Measurements from ENCODE around the gene ZP2. TPM values are rescaled to one million over a fixed set of nuclear protein-coding genes. Genes with fewer than 3 reads are reported as not detected.

Gene ZP2
- not detected in 2 replicates for total RNA-seq

DNA sequence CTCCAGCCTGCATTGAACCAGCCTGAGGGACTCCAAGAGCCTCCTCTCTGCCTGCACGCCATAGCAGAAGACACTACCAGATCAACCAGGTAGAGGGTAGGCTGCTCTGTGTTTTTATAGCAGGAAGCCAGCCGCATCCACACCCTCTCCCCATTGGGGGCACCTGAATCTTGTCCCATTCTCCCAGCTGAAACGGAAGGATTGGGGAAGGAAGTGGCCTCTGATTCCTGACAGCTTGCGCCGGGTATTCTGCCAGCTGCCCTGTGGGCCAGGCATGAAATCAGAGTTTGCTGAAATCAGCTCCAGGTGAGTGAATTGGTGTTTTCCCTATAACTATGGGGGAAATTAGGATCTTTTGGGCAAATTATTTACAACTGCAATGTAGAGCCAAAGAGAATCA is at the start of gene ZP2:
TSS of gene ZP2 (minus strand) at position 89 of the 400 bp plus-strand sequence. CDS start at position 62, 27 bp downstream.

DNA sequence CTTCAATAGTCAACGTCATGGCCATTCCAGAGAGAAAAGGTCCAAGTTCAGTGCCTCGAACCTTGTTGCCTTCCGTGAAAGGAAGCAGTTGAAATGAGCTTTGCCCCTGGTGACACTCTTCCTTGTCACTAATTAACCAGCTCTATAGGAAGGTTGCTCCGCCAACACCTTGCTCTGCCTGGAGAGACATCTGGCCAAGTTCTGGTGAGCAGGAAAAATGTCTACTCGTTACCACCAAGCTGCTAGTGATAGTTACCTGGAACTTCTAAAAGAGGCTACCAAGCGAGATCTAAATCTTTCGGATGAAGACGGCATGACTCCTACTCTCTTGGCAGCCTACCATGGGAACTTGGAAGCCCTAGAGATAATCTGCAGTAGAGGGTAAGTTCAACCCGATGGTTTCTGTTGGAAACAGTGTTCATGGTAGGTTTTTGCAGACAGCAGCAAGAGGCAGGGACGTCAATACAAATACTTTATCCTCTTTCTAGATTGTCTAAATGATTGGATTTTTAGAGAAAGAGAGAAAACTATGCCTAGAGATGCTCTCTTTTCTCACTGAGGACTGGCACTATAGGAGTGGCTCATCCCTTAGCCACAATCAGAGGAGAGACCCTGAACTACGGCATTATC is 22.3 kb upstream of the ZP2 start, which contains the start of gene ANKS4B:
TSS of gene ANKS4B (plus strand) at position 179 of the 630 bp plus-strand sequence. CDS start at position 218, 39 bp downstream.

GRCh38 chr16:21158208-21159110 is 52.9 kb downstream of the ZP2 start, which contains the start of gene LDAF1:
Gene LDAF1, plus strand, starts transcription at chr16:21158674. Its CDS starts 2,509 bp downstream, at chr16:21161183.

GRCh38 chr16:21150375-21151001 is 60.9 kb downstream of the ZP2 start, which contains the start of gene DNAH3:
Gene DNAH3, minus strand, starts transcription at chr16:21150846. Its CDS starts 527 bp downstream, at chr16:21150319.

Other genes starting within 250 kb of the ZP2 start
- gene DNAH3, start 60.7 kb downstream of the ZP2 start, total RNA-seq: 0.07 and 0.56 TPM in 2 replicates
- gene LDAF1, start 52.9 kb downstream of the ZP2 start, total RNA-seq: 100 and 113 TPM in 2 replicates
- gene ANKS4B, start 22.1 kb upstream of the ZP2 start, total RNA-seq: not detected in 2 replicates
- gene CRYM, start 66.7 kb upstream of the ZP2 start, total RNA-seq: not detected in 2 replicates